Neural progenitor cell (in vitro differentiated cells): ENCODE measurements around the gene XYLT1. TPM values are rescaled to one million over a fixed set of nuclear protein-coding genes. Genes with fewer than 3 reads are reported as not detected.
"Not testable (repeated sequence)": the region's sequence is repeated elsewhere in the genome, so short reads cannot be mapped to it uniquely, and the experiment has no call there.

ENCODE experiments used
- DNase-seq: peaks from one replicate; pipeline ENCODE4 v3.0.0-alpha.2; 2016; ENCODE audit warnings: low spot score
- H2AFZ ChIP-seq: fragments of 200-600 bp; sonication (generic); replicated peaks from 2 replicates; pipeline ENCODE4 v1.6.1; 2016; ENCODE audit warnings: antibody characterized with exemption
- H3F3A ChIP-seq: fragments of 200-600 bp; sonication (generic); 2 replicates; pipeline ENCODE4 v1.6.1; 2016; ENCODE audit warnings: antibody characterized with exemption, low read depth
- H3K27ac ChIP-seq: fragments of 200-600 bp; sonication (generic); 2 replicates; pipeline ENCODE4 v1.5.1; 2016; ENCODE audit warnings: mild to moderate bottlenecking
- H3K27me3 ChIP-seq: fragments of 200-600 bp; sonication (generic); 2 replicates; pipeline ENCODE4 v1.6.1; 2016; ENCODE audit warnings: mild to moderate bottlenecking, moderate library complexity
- H3K36me3 ChIP-seq: fragments of 200-600 bp; sonication (generic); 2 replicates; pipeline ENCODE4 v1.5.1; 2016
- H3K4me1 ChIP-seq: fragments of 200-600 bp; sonication (generic); 2 replicates; pipeline ENCODE4 v1.6.1; 2016; ENCODE audit warnings: mixed run types
- H3K4me2 ChIP-seq: fragments of 200-600 bp; sonication (generic); 2 replicates; pipeline ENCODE4 v1.6.1; 2016
- H3K4me3 ChIP-seq: fragments of 200-600 bp; sonication (generic); 2 replicates; pipeline ENCODE4 v1.5.1; 2016
- H3K79me2 ChIP-seq: fragments of 200-600 bp; sonication (generic); 2 replicates; pipeline ENCODE4 v1.6.1; 2016; ENCODE audit warnings: low read depth
- H3K9ac ChIP-seq: fragments of 200-600 bp; sonication (generic); 2 replicates; pipeline ENCODE4 v1.6.1; 2016
- H3K9me3 ChIP-seq: fragments of 200-600 bp; sonication (generic); 2 replicates; pipeline ENCODE4 v1.5.1; 2016; ENCODE audit warnings: low read depth
- H4K20me1 ChIP-seq: fragments of 200-600 bp; sonication (generic); 2 replicates; pipeline ENCODE4 v1.6.1; 2016; ENCODE audit warnings: low read depth
- H3K27ac Mint-ChIP-seq: 3 replicates; pipeline ENCODE4 v1.8.0; 2021; ENCODE audit warnings: mixed read lengths
- H3K27me3 Mint-ChIP-seq: 2 replicates; pipeline ENCODE4 v1.8.0; 2022; ENCODE audit warnings: low read depth, mild to moderate bottlenecking, inconsistent platforms, moderate library complexity, mixed read lengths; ENCODE audit not compliant: insufficient read depth
- H3K36me3 Mint-ChIP-seq: 3 replicates; pipeline ENCODE4 v1.8.0; 2021; ENCODE audit warnings: mixed read lengths
- H3K4me1 Mint-ChIP-seq: 3 replicates; pipeline ENCODE4 v1.8.0; 2021; ENCODE audit warnings: mixed read lengths
- H3K4me3 Mint-ChIP-seq: 3 replicates; pipeline ENCODE4 v1.8.0; 2021; ENCODE audit warnings: mild to moderate bottlenecking, moderate library complexity, mixed read lengths
- H3K9me3 Mint-ChIP-seq: 3 replicates; pipeline ENCODE4 v1.8.0; 2020; ENCODE audit warnings: mixed read lengths
- CTCF ChIP-seq: fragments of 200-600 bp; sonication (generic); IDR thresholded peaks from 2 replicates; pipeline ENCODE4 v1.5.1; 2017; ENCODE audit warnings: antibody characterized with exemption, mild to moderate bottlenecking
- EZH2 ChIP-seq: fragments of 200-600 bp; sonication (generic); IDR thresholded peaks from 2 replicates; pipeline ENCODE4 v1.6.1; 2017; ENCODE audit warnings: antibody characterized with exemption, mild to moderate bottlenecking, moderate library complexity
- EZH2phosphoT487 ChIP-seq: fragments of 200-600 bp; sonication (generic); IDR thresholded peaks from 2 replicates; pipeline ENCODE4 v1.6.1; 2017; ENCODE audit warnings: antibody characterized with exemption
- total RNA-seq: library from RNA; depleted of rRNA; stranded (reverse); fragments of >200 nt; gene quantifications from 2 replicates; pipeline ENCODE4 v1.2.3, GENCODE V29; 2015; ENCODE audit warnings: low replicate concordance

XYLT1 gene
- total RNA-seq, 1 donor from 2014 or later: 5.9 TPM

- no peaks in the 10 kb centered on the region for H3K36me3 ChIP-seq
- DNase-seq: no peak
- no peaks in the 10 kb centered on the region for H3K9me3 ChIP-seq
- H3K4me1 ChIP-seq: peaks cover 2% of the 10 kb centered on the region
- Mint-ChIP-seq H3K4me1 (no peaks in the 10 kb centered on the region), H3K27me3 (peaks cover 8% of the 10 kb centered on the region), H3K9me3 (peaks cover 18% of the 10 kb centered on the region), H3K27ac (no peak overlapping the region), H3K4me3 (no peak overlapping the region), H3K36me3 (peaks cover 3% of the 10 kb centered on the region)
- H3K27ac ChIP-seq: no peak overlapping the region
- no peak overlapping the region for H3K4me3 ChIP-seq
- no peaks in the 10 kb centered on the region for H3K79me2 ChIP-seq
- H2AFZ ChIP-seq: no peak overlapping the region
- no peak overlapping the region for H3K4me2 ChIP-seq
- no peaks in the 10 kb centered on the region for H3F3A ChIP-seq
- no peak overlapping the region for H3K9ac ChIP-seq
- no peaks in the 10 kb centered on the region for H4K20me1 ChIP-seq
- TF ChIP-seq EZH2phosphoT487: no peak
- TF ChIP-seq EZH2: no peak
- no peak for TF ChIP-seq CTCF
- no peaks in the 10 kb centered on the region for H3K27me3 ChIP-seq
Observed at GRCh38 chr16:17508303-17508702, 37.5 kb upstream of the XYLT1 start.

GRCh38 chr16:17507516-17507915 lies 36.8 kb upstream of the XYLT1 start:
- not testable (repeated sequence) for H3K9me3 ChIP-seq, H3K4me3 ChIP-seq, H3K79me2 ChIP-seq, H2AFZ ChIP-seq, H3K4me2 ChIP-seq, H3K27ac Mint-ChIP-seq, H3K36me3 Mint-ChIP-seq, H3K27ac ChIP-seq, H3K36me3 ChIP-seq, H3K9ac ChIP-seq, H3K4me3 Mint-ChIP-seq, H3K27me3 Mint-ChIP-seq, H3F3A ChIP-seq, H3K27me3 ChIP-seq, H4K20me1 ChIP-seq, H3K4me1 Mint-ChIP-seq, DNase-seq, H3K4me1 ChIP-seq
- H3K9me3 Mint-ChIP-seq: peaks cover 18% of the 10 kb centered on the region

GRCh38 chr16:17505828-17506227 lies 35.1 kb upstream of the XYLT1 start:
- H4K20me1 ChIP-seq, H3K27ac ChIP-seq, H3K4me2 ChIP-seq, H3K79me2 ChIP-seq, H3K4me1 Mint-ChIP-seq, H3K27ac Mint-ChIP-seq, H3K9ac ChIP-seq, H3K4me3 Mint-ChIP-seq, H3K27me3 ChIP-seq, DNase-seq, H2AFZ ChIP-seq, H3K36me3 ChIP-seq, H3K4me1 ChIP-seq, H3K36me3 Mint-ChIP-seq, H3K27me3 Mint-ChIP-seq, H3K4me3 ChIP-seq, H3K9me3 ChIP-seq, H3F3A ChIP-seq: not testable (repeated sequence)
- peaks cover 18% of the 10 kb centered on the region for H3K9me3 Mint-ChIP-seq

GRCh38 chr16:17504050-17504449 lies 33.3 kb upstream of the XYLT1 start:
- Mint-ChIP-seq H3K4me1 (no peaks in the 10 kb centered on the region), H3K4me3 (no peak overlapping the region), H3K27ac (no peak overlapping the region), H3K9me3 (peaks cover 16% of the 10 kb centered on the region), H3K27me3 (peaks cover 6% of the 10 kb centered on the region), H3K36me3 (peaks cover 3% of the 10 kb centered on the region)
- Histone ChIP-seq H3K27me3 (no peaks in the 10 kb centered on the region), H2AFZ (no peak overlapping the region), H3K4me2 (no peak overlapping the region), H3K4me1 (peaks cover 8% of the 10 kb centered on the region), H3K4me3 (no peak overlapping the region), H4K20me1 (no peaks in the 10 kb centered on the region), H3K9me3 (no peaks in the 10 kb centered on the region), H3K79me2 (no peaks in the 10 kb centered on the region), H3K9ac (no peak overlapping the region), H3F3A (no peaks in the 10 kb centered on the region), H3K36me3 (no peaks in the 10 kb centered on the region), H3K27ac (no peak overlapping the region)
- no peak for DNase-seq
- TF ChIP-seq EZH2 (no peak), EZH2phosphoT487 (no peak), CTCF (no peak)
